CD4-positive, CD25-positive, alpha-beta regulatory T cell (primary cell): ENCODE data around the gene GPR63. TPM values are rescaled to one million over a fixed set of nuclear protein-coding genes. Genes with fewer than 3 reads are reported as not detected.

ENCODE experiments used
- ATAC-seq, 2 donors: fragments of 150-1000 bp; cut with Tn5 transposase; one replicate each; pipeline ENCODE4 v1.10.0; 2021; ENCODE audit warnings: low read depth in 2 of 2, moderate number of reproducible peaks in 2 of 2, moderate library complexity in 1 of 2
- DNase-seq, 3 donors: peaks; one replicate each; pipeline versions ENCODE4 v3.0.0 to v3.0.0-alpha.2; 2012 to 2022; ENCODE audit warnings: mixed read lengths in 1 of 3
- H3K27ac ChIP-seq: one replicate; pipeline ENCODE4 v1.7.0; 2013; ENCODE audit warnings: mild to moderate bottlenecking, low read length; ENCODE audit not compliant: insufficient read depth, poor library complexity, severe bottlenecking
- H3K27me3 ChIP-seq: one replicate; pipeline ENCODE4 v1.7.0; 2013; ENCODE audit warnings: low read length; ENCODE audit not compliant: control insufficient read depth, insufficient read depth
- H3K36me3 ChIP-seq: one replicate; pipeline ENCODE4 v1.7.0; 2013; ENCODE audit warnings: mild to moderate bottlenecking, low read length, moderate library complexity; ENCODE audit not compliant: control insufficient read depth, insufficient read depth
- H3K4me1 ChIP-seq: 2 replicates; pipeline ENCODE4 v1.7.0; 2013; ENCODE audit warnings: mild to moderate bottlenecking, low read length; ENCODE audit not compliant: insufficient read depth, control insufficient read depth, poor library complexity, severe bottlenecking
- H3K4me3 ChIP-seq: one replicate; pipeline ENCODE4 v1.7.0; 2013; ENCODE audit warnings: low read depth, mild to moderate bottlenecking, low read length, moderate library complexity
- H3K9me3 ChIP-seq, 2 experiments: 1 replicate in 1 of 2; 2 replicates in 1 of 2; pipeline ENCODE4 v1.7.0; 2013; ENCODE audit warnings: low read length in 2 of 2, mild to moderate bottlenecking in 1 of 2, moderate library complexity in 1 of 2; ENCODE audit not compliant: control insufficient read depth in 2 of 2
- H3K27ac Mint-ChIP-seq, 3 donors: one replicate each; pipeline ENCODE4 v1.8.0; 2020 to 2022; ENCODE audit warnings: mild to moderate bottlenecking in 3 of 3, mixed read lengths in 3 of 3, moderate library complexity in 2 of 3
- H3K27me3 Mint-ChIP-seq: one replicate; pipeline ENCODE4 v1.8.0; 2022; ENCODE audit warnings: mild to moderate bottlenecking, mixed read lengths
- H3K36me3 Mint-ChIP-seq: one replicate; pipeline ENCODE4 v1.8.0; 2020; ENCODE audit warnings: mixed read lengths
- H3K4me1 Mint-ChIP-seq, 4 donors: one replicate each; pipeline ENCODE4 v1.8.0; 2020 to 2022; ENCODE audit warnings: mixed read lengths in 4 of 4, mild to moderate bottlenecking in 1 of 4
- H3K4me3 Mint-ChIP-seq, 4 donors: one replicate each; pipeline ENCODE4 v1.8.0; 2020 to 2022; ENCODE audit warnings: mild to moderate bottlenecking in 4 of 4, mixed read lengths in 4 of 4, moderate library complexity in 3 of 4
- H3K9me3 Mint-ChIP-seq, 7 donors: one replicate each; pipeline ENCODE4 v1.8.0; 2020 to 2022; ENCODE audit warnings: mixed read lengths in 7 of 7, mild to moderate bottlenecking in 3 of 7, moderate library complexity in 2 of 7
- polyA plus RNA-seq, 4 donors: library from polyadenylated mRNA; unstranded; fragments of 300-500 nt; fragmentation: Illumina TruSeq; gene quantifications; one replicate each; pipeline ENCODE4 v1.2.3, GENCODE V29; 2021
- total RNA-seq: library from RNA; stranded (reverse); gene quantifications from one replicate; pipeline ENCODE4 v1.2.3, GENCODE V29; 2022

Gene GPR63
- total and polyA plus RNA-seq, 5 donors from 2014 or later: 0.07 to 0.11 (median 0.10) TPM; not detected in 2

DNA sequence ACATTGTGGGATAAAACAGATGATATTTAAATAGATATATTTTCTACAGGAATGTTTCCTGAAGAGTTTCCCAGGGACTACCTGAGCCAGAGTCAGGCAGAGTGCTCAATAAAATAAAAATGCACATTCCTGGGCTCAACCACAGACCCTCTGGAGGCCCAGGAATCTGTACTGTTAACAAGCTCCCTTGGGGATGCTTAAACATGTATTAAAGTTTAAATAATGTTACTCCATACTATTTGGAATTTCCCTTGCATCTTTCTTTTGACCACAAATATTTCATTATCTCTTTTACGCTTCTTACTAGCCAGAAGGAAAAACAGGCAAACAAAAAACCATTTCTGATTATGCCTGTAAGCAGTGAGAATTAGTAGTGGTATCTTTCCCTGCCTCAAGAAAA is 42.3 kb downstream of the GPR63 start:
- H3K27ac ChIP-seq: no peak overlapping the region
- no peaks in the 10 kb centered on the region for H3K9me3 ChIP-seq
- H3K9me3 Mint-ChIP-seq: no peaks in the 10 kb centered on the region
- H3K36me3 ChIP-seq: no peaks in the 10 kb centered on the region
- no peak overlapping the region for H3K27ac Mint-ChIP-seq
- no peak overlapping the region for H3K4me3 Mint-ChIP-seq
- H3K27me3 Mint-ChIP-seq: no peaks in the 10 kb centered on the region
- H3K27me3 ChIP-seq: no peaks in the 10 kb centered on the region
- H3K4me1 Mint-ChIP-seq: no peaks in the 10 kb centered on the region
- no peak for ATAC-seq
- no peaks in the 10 kb centered on the region for H3K4me1 ChIP-seq
- no peak for DNase-seq
- no peaks in the 10 kb centered on the region for H3K36me3 Mint-ChIP-seq
- no peak overlapping the region for H3K4me3 ChIP-seq

DNA sequence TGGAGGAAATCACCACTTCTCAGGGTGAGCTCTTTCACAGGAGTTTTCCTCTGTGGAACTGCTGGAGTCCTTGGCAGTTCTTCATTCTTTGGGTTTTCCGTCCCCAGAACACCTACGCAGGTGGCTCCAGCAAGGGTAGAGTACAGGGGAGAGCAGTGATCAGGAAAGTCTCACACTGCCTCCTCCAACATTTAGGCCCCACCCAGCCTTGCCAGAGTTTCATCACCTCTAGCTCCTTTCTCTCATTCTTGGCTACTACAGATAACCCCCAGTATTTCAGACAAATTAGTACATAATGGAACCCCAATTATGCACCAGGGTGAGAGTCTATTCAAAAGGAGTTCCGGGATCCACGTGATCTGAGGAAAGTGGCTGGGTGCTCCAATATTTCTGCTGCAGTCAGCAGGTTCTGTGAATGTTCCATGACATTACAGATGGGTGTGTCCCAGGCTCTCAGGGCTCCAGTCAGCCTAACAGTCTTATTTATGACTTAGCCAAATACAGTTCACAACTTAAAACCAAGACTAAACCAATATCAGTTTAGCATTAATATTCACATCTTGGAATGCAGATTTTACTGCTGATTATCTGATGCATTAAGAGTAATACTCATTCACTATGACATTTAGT is 44.6 kb downstream of the GPR63 start:
- H3K27me3 ChIP-seq: no peaks in the 10 kb centered on the region
- Mint-ChIP-seq H3K27ac (no peak overlapping the region), H3K27me3 (peaks cover 8% of the 10 kb centered on the region), H3K4me1 (no peaks in the 10 kb centered on the region), H3K36me3 (no peaks in the 10 kb centered on the region), H3K9me3 (no peaks in the 10 kb centered on the region), H3K4me3 (no peak overlapping the region)
- H3K4me3 ChIP-seq: no peak overlapping the region
- H3K9me3 ChIP-seq: no peaks in the 10 kb centered on the region
- H3K4me1 ChIP-seq: no peaks in the 10 kb centered on the region
- H3K36me3 ChIP-seq: no peaks in the 10 kb centered on the region
- H3K27ac ChIP-seq: no peak overlapping the region
- DNase-seq (no peak), ATAC-seq (no peak)

DNA sequence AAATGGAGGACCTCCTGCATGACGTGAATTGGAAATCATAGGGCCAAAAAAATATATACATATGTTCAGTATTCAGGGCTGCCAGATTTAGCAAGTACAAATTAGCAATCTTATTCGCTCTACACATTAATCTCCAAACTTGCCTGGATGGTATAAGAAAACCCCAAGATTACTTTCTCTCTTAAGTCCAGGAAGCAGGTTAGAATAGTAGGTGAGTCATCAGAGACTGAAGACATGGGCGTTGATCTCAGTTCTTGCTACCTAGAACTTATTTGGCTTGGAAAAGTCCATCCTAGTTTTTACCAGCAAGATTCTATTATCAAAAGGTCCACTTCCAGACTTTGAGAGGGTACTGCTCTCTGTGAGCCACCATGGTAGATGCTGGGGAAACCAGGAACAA is 47.4 kb downstream of the GPR63 start:
- H3K36me3 ChIP-seq: no peaks in the 10 kb centered on the region
- no peak overlapping the region for H3K27ac ChIP-seq
- Mint-ChIP-seq H3K27ac (no peak overlapping the region), H3K4me1 (no peaks in the 10 kb centered on the region), H3K9me3 (no peaks in the 10 kb centered on the region), H3K4me3 (no peak overlapping the region), H3K27me3 (peaks cover 13% of the 10 kb centered on the region), H3K36me3 (no peaks in the 10 kb centered on the region)
- no peak overlapping the region for H3K4me3 ChIP-seq
- DNase-seq: no peak
- no peaks in the 10 kb centered on the region for H3K4me1 ChIP-seq
- no peaks in the 10 kb centered on the region for H3K27me3 ChIP-seq
- ATAC-seq: no peak
- H3K9me3 ChIP-seq: no peaks in the 10 kb centered on the region

DNA sequence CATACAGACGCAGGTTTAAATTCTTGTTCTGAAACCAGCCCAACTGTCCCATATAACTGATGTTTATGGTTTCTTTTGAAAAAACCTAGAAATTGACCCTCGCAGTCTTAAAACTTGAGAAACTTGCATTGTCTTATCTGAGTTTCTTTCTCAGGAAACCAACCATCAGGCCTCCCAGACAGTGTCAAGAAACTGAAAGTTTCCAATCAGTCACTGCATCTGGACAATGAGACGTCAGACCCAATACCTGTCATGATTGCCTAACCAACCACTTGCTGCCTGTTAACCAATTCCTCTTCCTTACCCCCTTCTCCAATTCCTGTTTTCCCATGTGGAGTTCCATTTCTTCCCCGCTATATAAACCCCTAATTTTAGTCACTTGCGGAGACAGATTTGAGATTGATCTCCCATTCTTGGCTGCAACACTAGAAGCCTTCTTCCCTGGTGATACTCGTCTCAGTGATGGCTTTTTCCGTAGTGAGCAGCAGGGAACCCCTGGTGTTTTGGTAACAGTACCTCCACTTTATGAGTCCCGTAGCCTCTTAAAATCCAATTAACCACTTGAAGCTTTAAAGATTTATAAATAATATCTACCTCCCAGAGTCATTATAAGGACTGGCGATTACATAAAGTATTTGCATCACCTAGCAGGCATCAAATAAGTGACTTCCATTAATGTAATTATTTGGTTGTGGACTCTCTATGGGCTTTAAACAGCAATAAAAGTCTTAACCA is 49.3 kb downstream of the GPR63 start:
- Mint-ChIP-seq H3K4me1 (no peaks in the 10 kb centered on the region), H3K4me3 (no peak overlapping the region), H3K9me3 (peaks cover 0 to 1% (median 0%) of the 10 kb centered on the region in 7 donors), H3K36me3 (no peaks in the 10 kb centered on the region), H3K27me3 (peaks cover 19% of the 10 kb centered on the region), H3K27ac (no peak overlapping the region)
- H3K36me3 ChIP-seq: no peaks in the 10 kb centered on the region
- no peaks in the 10 kb centered on the region for H3K4me1 ChIP-seq
- no peaks in the 10 kb centered on the region for H3K9me3 ChIP-seq
- no peak overlapping the region for H3K4me3 ChIP-seq
- no peak overlapping the region for H3K27ac ChIP-seq
- no peaks in the 10 kb centered on the region for H3K27me3 ChIP-seq
- DNase-seq (no peak), ATAC-seq (no peak)

DNA sequence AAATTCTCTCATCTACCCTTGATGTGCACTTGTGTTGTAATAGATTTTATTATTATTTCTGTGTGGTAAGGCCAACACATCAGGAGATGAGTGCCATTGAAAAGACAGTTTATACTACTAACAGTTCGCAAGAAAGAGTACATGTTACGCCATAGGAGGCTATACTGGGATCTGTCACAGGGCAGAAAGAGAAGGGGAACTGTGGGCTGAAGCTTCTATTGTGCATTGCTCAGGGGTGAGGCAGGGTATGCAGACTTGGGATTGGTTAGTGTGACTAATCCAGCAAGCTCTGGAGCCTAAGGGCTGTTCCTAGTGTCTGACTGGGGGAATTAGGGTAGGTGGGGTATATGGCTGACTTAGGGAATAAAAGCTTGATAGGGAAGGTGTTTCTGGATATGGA is 50.9 kb downstream of the GPR63 start:
- Mint-ChIP-seq H3K27me3 (peaks cover 24% of the 10 kb centered on the region), H3K4me1 (no peaks in the 10 kb centered on the region), H3K27ac (no peak overlapping the region), H3K4me3 (no peak overlapping the region), H3K36me3 (no peaks in the 10 kb centered on the region), H3K9me3 (peaks cover 0 to 2% (median 0%) of the 10 kb centered on the region in 7 donors)
- no peaks in the 10 kb centered on the region for H3K27me3 ChIP-seq
- H3K27ac ChIP-seq: no peak overlapping the region
- H3K4me1 ChIP-seq: no peaks in the 10 kb centered on the region
- H3K4me3 ChIP-seq: no peak overlapping the region
- ATAC-seq (no peak), DNase-seq (no peak)
- H3K36me3 ChIP-seq: no peaks in the 10 kb centered on the region
- H3K9me3 ChIP-seq: no peaks in the 10 kb centered on the region

DNA sequence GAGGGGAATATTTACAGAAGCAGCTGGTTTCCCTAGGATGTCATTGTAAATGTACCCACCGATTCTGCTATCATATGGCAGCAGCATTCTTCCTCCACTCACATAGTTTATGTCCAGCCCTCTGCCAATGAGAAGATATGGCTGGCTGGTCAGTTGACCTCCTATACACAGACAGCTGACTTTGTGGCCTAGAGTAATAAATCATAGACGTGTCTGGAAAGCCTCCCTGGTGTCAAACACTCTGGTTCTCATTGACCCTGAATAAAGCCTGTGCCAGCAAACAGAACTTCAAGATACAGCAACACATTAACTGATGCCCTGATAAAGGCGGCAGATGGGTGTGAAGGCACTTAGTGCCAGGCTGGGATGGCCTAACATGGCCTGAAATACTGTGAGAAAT is 52.6 kb downstream of the GPR63 start:
- Mint-ChIP-seq H3K36me3 (no peaks in the 10 kb centered on the region), H3K9me3 (peaks cover 0 to 2% (median 0%) of the 10 kb centered on the region in 7 donors), H3K27me3 (peaks cover 24% of the 10 kb centered on the region), H3K4me3 (no peak overlapping the region), H3K27ac (no peak overlapping the region), H3K4me1 (no peaks in the 10 kb centered on the region)
- no peak overlapping the region for H3K27ac ChIP-seq
- H3K27me3 ChIP-seq: no peaks in the 10 kb centered on the region
- H3K9me3 ChIP-seq: no peaks in the 10 kb centered on the region
- no peaks in the 10 kb centered on the region for H3K36me3 ChIP-seq
- H3K4me1 ChIP-seq: no peaks in the 10 kb centered on the region
- DNase-seq: no peak
- ATAC-seq: no peak
- H3K4me3 ChIP-seq: no peak overlapping the region

DNA sequence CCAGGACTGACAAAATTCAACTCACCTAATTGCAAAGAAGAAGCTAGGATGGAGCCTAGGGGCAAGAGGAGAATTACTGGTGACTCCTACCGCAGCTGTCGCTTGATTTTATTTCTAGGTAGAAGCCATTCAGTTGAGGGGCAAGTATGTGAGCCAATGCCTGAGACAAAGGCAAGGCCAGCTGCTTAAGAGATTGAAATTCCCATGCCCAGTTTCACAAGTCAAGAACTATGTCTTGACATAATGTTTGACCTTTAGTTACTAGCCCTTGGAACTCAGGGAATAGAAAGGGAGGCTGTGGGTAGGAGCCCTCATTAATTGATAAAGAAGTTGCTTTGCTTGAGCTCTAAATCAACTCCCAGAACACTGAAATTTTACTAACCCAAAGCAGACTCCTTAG is 54.0 kb downstream of the GPR63 start:
- Histone ChIP-seq H3K9me3 (no peaks in the 10 kb centered on the region), H3K4me3 (no peak overlapping the region), H3K4me1 (no peaks in the 10 kb centered on the region), H3K27ac (no peak overlapping the region), H3K36me3 (no peaks in the 10 kb centered on the region), H3K27me3 (no peaks in the 10 kb centered on the region)
- Mint-ChIP-seq H3K4me1 (no peaks in the 10 kb centered on the region), H3K9me3 (peaks cover 0 to 2% (median 0%) of the 10 kb centered on the region in 7 donors), H3K27ac (no peak overlapping the region), H3K27me3 (peaks cover 21% of the 10 kb centered on the region), H3K36me3 (no peaks in the 10 kb centered on the region), H3K4me3 (no peak overlapping the region)
- ATAC-seq: no peak
- DNase-seq: no peak

DNA sequence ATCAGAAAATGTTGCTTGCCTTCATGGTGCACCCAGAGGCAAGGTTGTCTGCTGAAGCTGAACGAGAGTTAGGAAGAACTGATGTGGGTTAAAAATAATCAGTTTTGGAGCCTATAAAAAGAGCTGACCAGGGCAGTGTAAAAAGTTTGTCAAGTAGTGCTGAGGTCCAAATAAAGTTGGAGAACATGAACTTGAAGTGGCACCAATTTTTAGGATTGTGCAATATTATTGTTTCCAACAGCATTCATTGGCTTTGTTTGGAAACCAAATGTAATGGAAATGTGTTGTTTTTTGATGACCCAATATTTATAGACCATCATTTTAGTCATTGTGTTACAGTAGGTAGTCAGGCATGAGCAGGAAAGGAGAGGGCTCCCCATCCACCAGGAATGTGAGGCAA is 55.7 kb downstream of the GPR63 start:
- Histone ChIP-seq H3K4me1 (no peaks in the 10 kb centered on the region), H3K36me3 (no peaks in the 10 kb centered on the region), H3K27ac (no peak overlapping the region), H3K27me3 (no peaks in the 10 kb centered on the region), H3K9me3 (no peaks in the 10 kb centered on the region), H3K4me3 (no peak overlapping the region)
- Mint-ChIP-seq H3K9me3 (peaks cover 0 to 2% (median 0%) of the 10 kb centered on the region in 7 donors), H3K4me3 (no peak overlapping the region), H3K36me3 (no peaks in the 10 kb centered on the region), H3K27ac (no peak overlapping the region), H3K4me1 (no peaks in the 10 kb centered on the region), H3K27me3 (peaks cover 11% of the 10 kb centered on the region)
- no peak for DNase-seq
- ATAC-seq: no peak
